Endothelial cell of umbilical vein (primary cell): ENCODE data around the gene IL6R. TPM values are rescaled to one million over a fixed set of nuclear protein-coding genes. Genes with fewer than 3 reads are reported as not detected.

ENCODE experiments used
- BruUV-seq: library from RNA; stranded (reverse); fragments of 400-500 nt; replicated peaks from 2 replicates; lab custom pipeline; 2021; lab: Mats Ljungman, UMichigan
- CTCF ChIA-PET: fragments of 300-600, 350-600 bp; sonication (Branson Sonifier 250); formaldehyde crosslinking; loops from one replicate; lab custom pipeline; 2021; ENCODE audit warnings: antibody characterized with exemption, inconsistent platforms; lab: Charles Lee
- POLR2A ChIA-PET: fragments of 300-600, 350-600 bp; sonication (Branson Sonifier 250); formaldehyde crosslinking; loops from one replicate; lab custom pipeline; 2021; ENCODE audit warnings: antibody characterized with exemption, inconsistent platforms; lab: Charles Lee
- DNase-seq: peaks from one replicate; pipeline ENCODE4 v3.0.0-alpha.2; 2011; ENCODE audit warnings: low read depth, low spot score
- FAIRE-seq: peaks from 2 replicates; lab custom pipeline; 2011; peaks lifted over from hg19 to GRCh38; lab: Jason Lieb, UNC
- H2AFZ ChIP-seq: 2 replicates; pipeline ENCODE4 v1.6.0; 2012; ENCODE audit warnings: low read depth, low read length, control low read depth, inconsistent platforms
- H3K27ac ChIP-seq: 2 replicates; pipeline ENCODE4 v1.5.1; 2011; ENCODE audit warnings: low read depth, mild to moderate bottlenecking, control low read depth, low read length, moderate library complexity; ENCODE audit not compliant: insufficient read depth
- H3K27me3 ChIP-seq, 2 experiments: 2 replicates each; pipeline versions ENCODE4 v1.6.0 to v1.6.1; 2011; ENCODE audit warnings: low read length in 2 of 2, mixed read lengths in 1 of 2; ENCODE audit not compliant: control insufficient read depth in 2 of 2, insufficient read depth in 2 of 2
- H3K36me3 ChIP-seq, 2 experiments: 2 replicates in 1 of 2; 3 replicates in 1 of 2; pipeline ENCODE4 v1.5.1; 2011; ENCODE audit warnings: low read length in 2 of 2, mild to moderate bottlenecking in 1 of 2, moderate library complexity in 1 of 2; ENCODE audit not compliant: control insufficient read depth in 2 of 2, insufficient read depth in 2 of 2; ENCODE audit errors: extremely low read depth in 1 of 2
- H3K4me1 ChIP-seq: 3 replicates; pipeline ENCODE4 v1.5.1; 2011; ENCODE audit warnings: mild to moderate bottlenecking, low read length; ENCODE audit not compliant: control insufficient read depth, insufficient read depth; ENCODE audit errors: extremely low read depth
- H3K4me2 ChIP-seq: 2 replicates; pipeline ENCODE4 v1.6.1; 2011; ENCODE audit warnings: low read length, control low read depth, mixed read lengths; ENCODE audit not compliant: insufficient read depth
- H3K4me3 ChIP-seq, 3 experiments: fragments of 200-600 bp in 1 of 3; sonication (generic), shearing (Covaris generic) in 1 of 3; replicated peaks in 1 of 3; 2 replicates each; pipeline ENCODE4 v1.5.1; 2011 to 2016; ENCODE audit warnings: control low read depth in 3 of 3, low read length in 3 of 3, mild to moderate bottlenecking in 2 of 3, inconsistent platforms in 1 of 3, low read depth in 1 of 3, moderate library complexity in 1 of 3; ENCODE audit not compliant: insufficient read depth in 1 of 3
- H3K79me2 ChIP-seq: 2 replicates; pipeline ENCODE4 v1.6.0; 2012; ENCODE audit warnings: low read length, inconsistent platforms; ENCODE audit not compliant: control insufficient read depth, insufficient read depth
- H3K9ac ChIP-seq: replicated peaks from 2 replicates; pipeline ENCODE3; 2011; ENCODE audit warnings: low read length, control low read depth; ENCODE audit not compliant: insufficient read depth; ENCODE audit errors: extremely low read depth
- H3K9me1 ChIP-seq: replicated peaks from 3 replicates; pipeline ENCODE4 v1.6.0; 2011; ENCODE audit warnings: mild to moderate bottlenecking, low read length; ENCODE audit not compliant: control insufficient read depth, insufficient read depth; ENCODE audit errors: extremely low read depth
- H3K9me3 ChIP-seq: replicated peaks from 2 replicates; pipeline ENCODE4 v1.5.1; 2012; ENCODE audit warnings: low read length, inconsistent platforms; ENCODE audit not compliant: control insufficient read depth, insufficient read depth
- H4K20me1 ChIP-seq: replicated peaks from 2 replicates; pipeline ENCODE3; 2011; ENCODE audit warnings: mild to moderate bottlenecking, low read length; ENCODE audit not compliant: control insufficient read depth, insufficient read depth; ENCODE audit errors: extremely low read depth
- CTCF ChIP-seq, 2 donors: IDR thresholded peaks; 1 replicate in 1 of 2; 2 replicates in 1 of 2; pipeline ENCODE4 v1.5.1; 2011; ENCODE audit warnings: low read length in 2 of 2, mild to moderate bottlenecking in 2 of 2, moderate library complexity in 2 of 2, control low read depth in 1 of 2, inconsistent platforms in 1 of 2, low read depth in 1 of 2; ENCODE audit not compliant: insufficient read depth in 1 of 2; ENCODE audit errors: extremely low read depth in 1 of 2
- EZH2 ChIP-seq: IDR thresholded peaks from 2 replicates; pipeline ENCODE4 v1.6.1; 2012; ENCODE audit warnings: borderline replicate concordance, low read depth, mild to moderate bottlenecking, moderate library complexity, low read length, inconsistent platforms; ENCODE audit not compliant: severe bottlenecking
- FOS ChIP-seq: IDR thresholded peaks from 2 replicates; pipeline ENCODE4 v1.6.1; 2011; ENCODE audit warnings: mild to moderate bottlenecking, low read length, moderate library complexity, borderline replicate concordance; ENCODE audit not compliant: insufficient read depth
- GATA2 ChIP-seq: IDR thresholded peaks from 2 replicates; pipeline ENCODE4 v1.7.0; 2011; ENCODE audit warnings: low read depth, mild to moderate bottlenecking, moderate library complexity, mixed read lengths, low read length; ENCODE audit not compliant: insufficient read length, insufficient read depth
- JUN ChIP-seq: IDR thresholded peaks from 2 replicates; pipeline ENCODE4 v1.6.1; 2011; ENCODE audit warnings: borderline replicate concordance, low read depth; ENCODE audit not compliant: insufficient read length, insufficient read depth
- MAX ChIP-seq: IDR thresholded peaks from 2 replicates; pipeline ENCODE4 v1.6.1; 2011; ENCODE audit not compliant: insufficient read depth, insufficient read length
- MYC ChIP-seq: IDR thresholded peaks from one replicate; pipeline ENCODE4 v1.6.1; 2011; ENCODE audit warnings: mild to moderate bottlenecking, low read depth, low read length
- POLR2A ChIP-seq: IDR thresholded peaks from 2 replicates; pipeline ENCODE4 v1.6.1; 2012; ENCODE audit warnings: low read depth, mild to moderate bottlenecking, control low read depth, low read length
- POLR2AphosphoS5 ChIP-seq: IDR thresholded peaks from 2 replicates; pipeline ENCODE4 v1.6.1; 2012; ENCODE audit warnings: low read depth, mild to moderate bottlenecking, control low read depth, low read length, moderate library complexity; ENCODE audit not compliant: insufficient read depth
- dilution Hi-C: fragments of 300-500 bp; cut with MboI; formaldehyde crosslinking; loops from one replicate; pipeline ENCODE4 v1.15.0; 2019; ENCODE audit warnings: low sequenced_read_pairs; ENCODE audit not compliant: extremely low pct_ligation_motif_present
- intact Hi-C: fragments of 100-400 bp; cut with micrococcal nuclease; formaldehyde crosslinking; loops from one replicate; pipeline ENCODE4 v1.10.0; 2022
- polyA plus RNA-seq, 4 experiments: library from polyadenylated mRNA; depleted of rRNA in 3 of 4; stranded (reverse) in 3 of 4; unstranded in 1 of 4; fragments of >200 nt; gene quantifications; 2 replicates each; pipeline versions ENCODE4 v1.2.1 to v1.2.3, GENCODE V29; 2011 to 2012; ENCODE audit warnings: missing spikeins in 1 of 4
- total RNA-seq: library from RNA; stranded (reverse); gene quantifications from 2 replicates; pipeline ENCODE4 v1.2.3, GENCODE V29; 2021

Gene IL6R
- total and polyA plus RNA-seq, 2 donors (not counting 3 experiments of a cell fraction or from before 2014, with no cell fraction given): 4.8 to 5.1 TPM

GRCh38 chr1:154434346-154435085, 29.4 kb downstream of the IL6R start:
- Histone ChIP-seq H4K20me1 (no peaks in the 10 kb centered on the region), H3K79me2 (no peaks in the 10 kb centered on the region), H3K4me1 (peaks cover 5% of the 10 kb centered on the region), H3K9ac (no peak overlapping the region), H3K9me3 (no peaks in the 10 kb centered on the region), H3K36me3 (no peaks in the 10 kb centered on the region), H3K27me3 (no peaks in the 10 kb centered on the region), H3K4me2 (no peak overlapping the region), H3K9me1 (no peaks in the 10 kb centered on the region), H2AFZ (no peak overlapping the region), H3K27ac (no peak overlapping the region), H3K4me3 (no peak overlapping the region)
- dilution Hi-C loops (no loop called here), intact Hi-C loops (no loop called here)
- FAIRE-seq: no peak
- no peak for DNase-seq
- TF ChIP-seq MYC (no peak), FOS (no peak), POLR2A (no peak), CTCF (IDR thresholded peaks at IDR 0.05; ENCODE audit: extremely low read depth in 1 of 2, insufficient read depth in 1 of 2, low read depth in 1 of 2, low read length in 2 of 2) (no peak), JUN (no peak), EZH2 (no peak), GATA2 (no peak), MAX (no peak), POLR2AphosphoS5 (no peak)
- ChIA-PET POLR2A (no interaction called here), CTCF (interaction anchor here (1.0 kb wide), 1 partner anchor 11 kb away, joined by 4 read pairs; no protein-coding TSS in a partner anchor)
- BruUV-seq: no TSS peak
